GM19324 (cell line): ENCODE data around the gene LOXL3.
A peak's percentile ranks its signal among the peaks of the same experiment; 100 is the strongest.
"Not testable (repeated sequence)": the region's sequence is repeated elsewhere in the genome, so short reads cannot be mapped to it uniquely, and the experiment has no call there.

ENCODE experiments used
- ATAC-seq: cut with Tn5 transposase; IDR thresholded peaks from one replicate; pipeline ENCODE4 v1.9.1; 2021; ENCODE audit warnings: mild to moderate bottlenecking, moderate library complexity; ENCODE audit not compliant: unreplicated experiment, low FRiP score

The LOXL3 gene

DNA sequence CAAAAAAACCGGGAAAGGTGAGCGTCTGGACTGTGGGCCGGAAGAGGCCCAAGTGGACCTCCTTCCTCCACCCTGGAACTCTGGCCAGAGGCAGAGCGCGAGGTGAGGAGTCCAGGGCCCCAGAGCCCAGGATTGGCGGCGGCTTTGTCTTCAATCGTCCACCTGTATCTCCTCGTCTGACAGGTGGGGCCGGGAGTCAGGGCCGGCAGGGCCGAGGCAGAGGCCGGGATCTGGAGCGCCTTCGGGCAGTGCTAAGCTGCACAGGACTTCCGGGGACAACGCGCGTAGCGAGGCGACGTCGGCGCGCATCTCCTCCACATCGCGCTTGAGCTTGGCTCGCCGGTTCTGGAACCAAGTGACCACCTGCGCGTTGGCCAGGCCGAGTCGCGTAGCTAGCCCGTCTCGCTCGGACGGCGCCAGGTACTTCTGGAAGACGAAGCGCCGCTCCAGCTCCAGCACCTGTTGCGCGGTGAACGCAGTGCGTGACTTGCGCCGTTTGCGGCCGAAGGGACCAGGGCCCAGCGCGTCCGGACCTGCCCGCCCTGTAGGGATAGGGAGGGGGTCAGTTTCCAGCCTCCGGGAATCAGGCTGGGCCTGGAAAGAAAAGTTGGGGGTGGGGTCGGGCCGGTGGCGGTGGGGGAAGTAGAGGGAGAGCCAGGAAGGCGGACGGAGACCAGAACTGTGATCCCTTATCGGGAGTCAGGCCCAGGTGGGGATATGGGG lies 55.8 kb downstream of the LOXL3 start:
- no peak for ATAC-seq

DNA sequence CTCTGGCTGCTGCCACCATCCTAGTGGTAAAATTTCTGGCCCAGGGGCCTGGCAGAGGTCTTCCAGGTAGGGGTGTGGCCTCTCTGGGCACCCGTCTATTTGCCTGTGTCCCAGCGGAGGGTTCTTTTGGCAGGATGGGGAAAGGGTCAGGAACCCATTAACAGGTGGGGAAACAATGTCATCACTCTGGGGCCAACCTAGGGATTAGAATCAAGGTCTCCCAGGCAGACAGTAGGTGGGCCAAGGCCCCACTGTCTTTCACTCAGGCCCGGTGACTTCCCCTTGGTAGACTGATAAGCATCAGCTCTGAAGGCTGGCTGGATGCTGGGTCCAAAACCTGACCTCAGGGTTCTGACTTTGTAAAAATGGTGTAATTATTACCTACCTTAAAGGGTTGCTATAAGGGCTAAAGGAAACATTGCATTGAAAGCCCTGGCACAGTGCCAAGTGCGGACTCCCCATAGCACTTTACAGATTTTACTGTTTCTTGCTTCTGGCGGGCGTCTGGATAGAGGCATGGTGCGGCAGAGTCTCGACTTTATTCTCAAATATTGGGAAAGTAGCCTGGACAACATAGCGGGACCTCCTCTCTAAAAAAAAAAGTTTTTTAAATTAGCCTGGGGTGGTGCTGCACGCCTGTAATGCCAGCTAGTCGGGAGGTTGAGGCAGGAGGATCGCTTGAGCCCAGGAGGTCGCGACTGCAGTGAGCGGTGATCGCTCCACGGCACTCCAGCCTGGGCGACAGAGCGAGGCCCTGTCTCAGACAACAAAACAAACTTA lies 56.6 kb downstream of the LOXL3 start:
- no peak for ATAC-seq

DNA sequence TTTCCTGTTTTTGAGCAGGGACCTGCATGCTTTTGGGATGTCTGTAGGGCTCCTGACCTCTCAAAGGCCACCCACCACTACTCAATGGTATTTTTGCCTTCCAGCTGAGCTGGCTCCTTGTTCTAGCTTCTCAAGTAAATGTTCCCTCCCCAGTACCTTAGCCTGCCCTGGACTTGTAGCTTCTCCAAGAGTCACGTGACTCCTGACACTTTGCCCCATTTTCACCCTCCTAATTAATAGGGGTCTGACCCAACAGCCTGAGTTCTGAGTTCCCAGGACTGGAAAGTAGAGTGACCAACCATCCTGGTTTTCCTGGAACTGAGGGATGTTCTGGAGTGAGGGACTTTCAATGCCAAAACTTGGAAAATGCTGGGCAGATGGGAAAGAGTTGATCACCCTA lies 58.3 kb downstream of the LOXL3 start:
- no peak for ATAC-seq

DNA sequence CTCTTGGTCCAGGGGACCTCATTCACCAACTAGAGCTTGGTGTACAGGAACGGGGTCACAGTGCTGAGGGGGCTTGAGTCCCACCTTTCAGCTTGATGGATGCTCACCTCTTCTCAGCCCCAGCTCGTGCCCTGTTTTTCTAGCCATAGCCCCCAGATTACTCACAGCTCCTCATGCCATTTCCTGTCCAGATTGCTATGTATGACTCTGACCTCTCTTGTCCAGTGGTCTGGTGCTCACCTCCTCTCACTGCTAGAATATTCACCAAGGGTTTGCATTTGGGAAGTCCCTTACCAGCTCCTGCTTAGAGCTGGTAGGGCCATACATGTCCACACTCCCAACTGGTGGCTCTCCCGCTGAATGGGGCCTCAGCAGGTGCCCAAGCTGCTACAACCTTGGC lies 60.2 kb downstream of the LOXL3 start:
- ATAC-seq = no peak

DNA sequence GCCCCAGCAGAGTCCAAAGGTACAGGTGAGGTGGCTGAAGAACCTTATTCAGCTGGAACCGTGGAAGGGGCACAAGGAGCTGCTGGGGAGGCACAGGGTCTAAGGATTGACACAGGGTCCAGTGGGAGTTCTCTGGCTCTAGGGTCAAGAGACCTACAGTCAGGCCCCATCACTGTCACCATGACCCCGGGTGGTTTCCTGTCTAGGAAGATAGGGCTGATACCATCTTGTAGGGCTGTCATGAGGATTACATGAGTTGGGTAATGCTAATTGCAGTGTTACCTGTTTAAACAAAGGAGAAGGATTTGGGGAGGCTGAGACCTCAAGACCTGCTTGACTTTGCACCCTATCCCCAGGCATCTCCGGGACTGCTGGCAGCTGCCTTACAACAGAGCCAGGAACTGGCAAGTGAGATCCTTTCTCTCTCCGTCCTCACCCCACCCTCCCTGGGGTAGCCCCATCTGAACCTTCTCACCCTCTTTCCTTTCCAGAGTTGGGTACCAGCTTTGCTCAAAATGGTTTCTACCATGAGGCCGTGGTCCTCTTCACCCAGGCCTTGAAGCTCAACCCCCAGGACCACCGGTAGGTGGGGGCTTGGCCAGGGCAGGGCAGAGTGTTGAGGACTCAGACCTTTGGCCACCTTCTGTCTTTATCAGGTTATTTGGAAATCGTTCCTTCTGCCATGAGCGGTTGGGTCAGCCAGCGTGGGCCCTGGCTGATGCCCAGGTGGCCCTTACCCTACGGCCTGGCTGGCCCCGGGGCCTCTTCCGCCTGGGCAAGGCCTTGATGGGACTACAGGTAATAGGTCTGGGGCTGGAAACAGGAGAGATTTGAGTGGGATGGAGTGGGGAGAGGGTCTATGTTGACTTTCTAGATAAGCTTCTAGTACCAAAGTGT lies 61.8 kb downstream of the LOXL3 start:
- no peak for ATAC-seq

DNA sequence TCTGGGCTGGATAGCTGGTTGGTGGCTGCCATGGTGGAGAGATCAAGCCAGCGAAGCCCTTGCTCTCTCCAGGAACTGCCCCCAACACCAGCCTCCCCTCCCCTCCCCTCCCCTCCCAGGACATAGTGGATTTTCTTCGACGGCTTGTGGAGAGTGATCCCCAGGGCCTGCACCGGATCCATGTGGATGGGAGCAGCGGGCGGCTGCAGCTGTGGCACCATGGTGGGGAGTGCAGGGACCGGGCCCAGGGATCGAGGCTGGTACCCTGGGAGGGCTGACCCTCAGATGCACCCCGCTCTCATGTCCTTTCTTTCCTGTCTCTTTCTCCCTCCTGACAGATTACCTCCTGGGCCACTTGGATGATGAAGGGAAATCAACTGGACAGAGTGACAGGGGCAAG lies 63.8 kb downstream of the LOXL3 start:
- ATAC-seq = no peak

DNA sequence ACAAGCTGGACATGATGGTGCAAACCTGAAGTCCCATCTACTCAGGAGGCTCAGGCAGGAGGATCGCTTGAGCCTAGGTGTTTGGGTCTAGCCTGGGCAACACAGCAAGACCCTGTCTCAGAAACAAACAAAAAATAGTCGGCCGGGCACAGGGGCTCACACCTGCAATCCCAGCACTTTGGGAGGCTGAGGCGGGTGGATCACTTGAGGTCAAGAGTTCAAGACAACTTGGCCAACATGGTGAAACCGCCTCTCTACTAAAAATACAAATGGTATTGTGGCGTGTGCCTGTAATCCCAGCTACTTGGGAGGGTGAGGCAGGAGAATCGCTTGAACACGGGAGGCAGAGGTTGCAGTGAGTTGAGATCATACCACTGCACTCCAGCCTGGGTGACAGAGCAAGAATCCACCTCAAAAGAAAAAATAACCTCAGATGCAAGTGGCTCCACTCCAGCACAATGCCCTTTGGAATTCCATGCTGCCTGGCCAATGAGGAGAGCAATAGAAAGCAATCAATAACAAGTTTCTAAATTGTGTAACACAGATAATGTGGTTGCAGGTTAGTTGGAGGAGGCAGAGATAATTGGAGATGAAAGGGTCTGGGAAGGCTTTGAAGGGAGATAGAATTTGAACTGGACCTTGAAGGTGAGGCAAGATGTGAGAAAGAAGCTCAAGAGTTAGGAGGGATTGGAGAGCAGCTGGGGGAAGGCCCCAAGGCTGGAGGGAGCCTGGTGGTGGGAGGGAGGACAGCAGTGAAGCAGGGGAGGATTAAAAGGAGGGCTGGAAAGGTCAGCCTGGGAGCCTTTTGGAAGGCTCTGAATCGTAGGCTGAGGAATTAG lies 64.9 kb downstream of the LOXL3 start:
- no peak for ATAC-seq

DNA sequence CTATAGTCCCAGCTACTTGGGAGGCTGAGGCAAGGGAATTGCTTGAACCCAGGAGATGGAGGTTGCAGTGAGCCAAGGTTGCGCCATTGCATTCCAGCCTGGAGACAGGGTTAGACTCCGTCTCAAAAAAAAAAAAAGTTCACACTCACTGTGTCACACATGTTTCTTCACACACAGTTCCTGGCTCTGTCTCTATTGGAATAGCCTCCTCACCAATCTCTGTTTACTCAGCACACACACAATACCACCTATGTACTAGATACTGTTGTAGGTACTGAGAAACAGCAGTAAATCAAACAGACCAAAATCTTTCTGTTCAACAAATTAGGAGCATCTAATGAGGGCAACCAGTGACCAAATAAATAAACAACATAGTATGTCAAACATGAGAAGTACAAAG lies 67.6 kb downstream of the LOXL3 start:
- ATAC-seq = no peak

DNA sequence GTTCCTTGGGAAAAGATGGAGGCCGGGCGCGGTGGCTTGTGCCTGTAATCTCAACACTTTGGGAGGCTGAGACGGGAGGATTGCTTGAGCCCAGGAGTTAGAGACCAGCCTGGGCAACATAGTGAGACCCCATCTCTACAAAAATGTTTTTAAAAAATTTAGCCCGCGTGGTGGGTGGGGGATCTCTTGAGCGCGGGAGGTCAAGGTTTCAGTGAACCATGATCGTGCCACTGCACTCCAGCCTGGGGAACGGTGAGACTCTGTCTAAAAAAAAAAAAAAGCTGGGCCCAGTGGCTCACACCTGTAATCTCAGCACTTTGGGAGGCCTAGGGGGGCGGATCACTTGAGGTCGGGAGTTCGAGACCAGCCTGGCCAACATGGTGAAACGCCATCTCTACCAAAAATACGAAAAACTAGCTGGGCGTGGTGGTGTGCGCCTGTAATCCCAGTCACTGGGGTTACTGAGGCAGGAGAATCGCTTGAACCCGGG lies 70.0 kb downstream of the LOXL3 start:
- not testable (repeated sequence) for ATAC-seq

DNA sequence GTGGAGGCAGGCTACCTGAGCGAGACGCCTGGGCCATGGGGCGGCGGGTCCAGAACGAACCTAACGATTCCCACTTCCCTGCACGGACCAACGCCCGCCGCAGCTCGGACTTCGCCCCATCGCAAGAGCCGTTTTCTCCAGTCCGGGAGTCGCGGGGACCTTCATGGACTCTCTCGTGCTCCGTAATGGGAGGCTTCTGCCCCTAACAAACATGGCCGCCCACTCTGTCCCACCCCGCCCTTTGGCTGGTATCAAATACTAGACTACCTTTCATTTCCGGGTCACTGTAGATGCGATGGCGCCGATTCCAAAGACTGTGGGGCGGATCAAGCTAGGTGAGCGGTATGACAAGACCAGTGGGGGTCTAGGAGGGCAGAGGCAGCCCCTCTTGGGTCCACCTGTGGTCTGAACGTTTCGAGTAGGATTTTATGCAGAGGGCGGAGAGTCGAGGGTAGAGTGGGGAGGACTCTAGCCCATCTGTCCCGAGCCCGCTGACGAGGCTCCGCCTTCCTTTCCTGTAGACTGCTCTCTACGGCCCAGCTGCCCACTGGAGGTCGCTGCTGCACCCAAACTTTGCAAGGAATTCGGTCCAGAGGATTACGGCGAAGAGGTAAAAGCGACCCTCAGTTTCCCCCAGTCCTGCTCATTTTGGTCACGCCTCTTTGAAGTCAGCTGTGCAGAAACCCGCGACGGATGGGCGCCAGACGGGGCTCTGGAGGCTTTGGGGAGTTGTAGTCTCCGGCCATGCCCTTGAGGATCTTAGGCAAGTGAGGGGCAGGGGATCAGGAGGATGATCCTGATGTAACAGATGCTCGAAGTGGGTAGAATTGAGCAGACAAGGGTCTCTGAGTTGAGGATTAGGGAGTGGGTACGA lies 70.7 kb downstream of the LOXL3 start, which contains the start of the genes CCDC142 and TTC31:
CCDC142 (minus strand) TSS at position 198 of the 874 bp plus-strand sequence; CDS start at position 37, 161 bp downstream.
TTC31 (plus strand) TSS at position 281 of the 874 bp plus-strand sequence; CDS start at position 296, 15 bp downstream.
- ATAC-seq = peak; percentile 90
